RWPE2 (cell line): ENCODE measurements around the gene CACTIN.

ENCODE experiments used
- ATAC-seq: fragments of 200-7000 bp; cut with Tn5 transposase; 3 replicates; pipeline ENCODE4 v1.9.1; 2021; ENCODE audit warnings: low read depth
- DNase-seq: peaks from one replicate; pipeline ENCODE4 v3.0.0-alpha.2; 2020; ENCODE audit warnings: low spot score
- H3K27ac ChIP-seq: fragments of 450-650 bp; 2 replicates; pipeline ENCODE4 v1.5.1; 2017; ENCODE audit warnings: mild to moderate bottlenecking; ENCODE audit not compliant: poor library complexity, severe bottlenecking
- H3K27me3 ChIP-seq: fragments of 250-450 bp; sonication (Bioruptor Pico); 2 replicates; pipeline ENCODE4 v1.5.1; 2021; ENCODE audit warnings: mild to moderate bottlenecking, moderate library complexity; ENCODE audit not compliant: insufficient read depth, poor library complexity, severe bottlenecking
- H3K36me3 ChIP-seq: fragments of 250-450 bp; sonication (Bioruptor Pico); 2 replicates; pipeline ENCODE4 v1.5.1; 2020; ENCODE audit warnings: low read depth, mild to moderate bottlenecking, moderate library complexity
- H3K4me1 ChIP-seq: fragments of 250-450 bp; sonication (Bioruptor Pico); 2 replicates; pipeline ENCODE4 v1.5.1; 2021; ENCODE audit warnings: mild to moderate bottlenecking, moderate library complexity; ENCODE audit not compliant: insufficient read depth, poor library complexity, severe bottlenecking
- H3K4me3 ChIP-seq: fragments of 250-450 bp; sonication (Bioruptor Pico); 2 replicates; pipeline ENCODE4 v1.5.1; 2021; ENCODE audit warnings: mild to moderate bottlenecking, moderate library complexity; ENCODE audit not compliant: severe bottlenecking
- H3K9me3 ChIP-seq: fragments of 250-450 bp; sonication (Bioruptor Pico); 2 replicates; pipeline ENCODE4 v1.5.1; 2021; ENCODE audit warnings: mild to moderate bottlenecking, moderate library complexity; ENCODE audit not compliant: severe bottlenecking
- CTCF ChIP-seq: fragments of 450-650 bp; IDR thresholded peaks from one replicate; pipeline ENCODE4 v1.5.1; 2017; ENCODE audit warnings: mild to moderate bottlenecking, moderate library complexity; ENCODE audit not compliant: poor library complexity, severe bottlenecking

CACTIN gene

GRCh38 chr19:3660493-3661219 is 34.1 kb upstream of the CACTIN start:
- no peak for DNase-seq
- no peak for ATAC-seq
- H3K27ac ChIP-seq: no peak overlapping the region
- H3K4me1 ChIP-seq: peaks cover 5% of the 10 kb centered on the region
- no peaks in the 10 kb centered on the region for H3K27me3 ChIP-seq
- H3K36me3 ChIP-seq: peaks cover 6% of the 10 kb centered on the region; the same call in 1 of the 2 replicates
- TF ChIP-seq CTCF: no peak
- H3K9me3 ChIP-seq: no peaks in the 10 kb centered on the region
- no peak overlapping the region for H3K4me3 ChIP-seq

- H3K27ac ChIP-seq: no peak overlapping the region
Observed at GRCh38 chr19:3659746-3660112, 33.1 kb upstream of the CACTIN start.

GRCh38 chr19:3658870-3659745 is 32.5 kb upstream of the CACTIN start:
- Histone ChIP-seq H3K9me3 (no peaks in the 10 kb centered on the region), H3K36me3 (peaks cover 6% of the 10 kb centered on the region; the same call in 1 of the 2 replicates), H3K4me1 (peaks cover 11% of the 10 kb centered on the region), H3K27ac (no peak overlapping the region), H3K4me3 (no peak overlapping the region), H3K27me3 (no peaks in the 10 kb centered on the region)
- DNase-seq (no peak), ATAC-seq (no peak)
- no peak for TF ChIP-seq CTCF

More at GRCh38 chr19:3659746-3660112, 33.1 kb upstream of the CACTIN start:
- no peak for DNase-seq
- no peak for ATAC-seq
- Histone ChIP-seq H3K4me1 (peaks cover 11% of the 10 kb centered on the region), H3K27me3 (no peaks in the 10 kb centered on the region), H3K4me3 (no peak overlapping the region), H3K9me3 (no peaks in the 10 kb centered on the region), H3K36me3 (peaks cover 6% of the 10 kb centered on the region; the same call in 1 of the 2 replicates)
- TF ChIP-seq CTCF: no peak

- Histone ChIP-seq H3K27ac (no peak overlapping the region), H3K9me3 (no peaks in the 10 kb centered on the region), H3K4me3 (no peak overlapping the region), H3K4me1 (peaks cover 11% of the 10 kb centered on the region), H3K36me3 (peaks cover 6% of the 10 kb centered on the region; the same call in 1 of the 2 replicates), H3K27me3 (no peaks in the 10 kb centered on the region)
- DNase-seq: no peak
- no peak for ATAC-seq
- TF ChIP-seq CTCF: no peak
Observed at GRCh38 chr19:3658004-3658869, 31.6 kb upstream of the CACTIN start.
